Hepatocyte (in vitro differentiated cells): ENCODE data around the gene STYX.

Source experiments
- EZH2 ChIP-seq: fragments of 200-600 bp; sonication (generic); IDR thresholded peaks from 2 replicates; pipeline ENCODE4 v1.6.1; 2016; ENCODE audit warnings: antibody characterized with exemption, mild to moderate bottlenecking, borderline replicate concordance
- EZH2phosphoT487 ChIP-seq: fragments of 200-600 bp; sonication (generic); IDR thresholded peaks from one replicate; pipeline ENCODE4 v1.6.1; 2018; ENCODE audit warnings: antibody characterized with exemption, mild to moderate bottlenecking, low read depth, moderate library complexity; ENCODE audit not compliant: unreplicated experiment, severe bottlenecking
- TF ChIP-seq, protein P1 (sequence below): fragments of 200-600 bp; sonication (generic); IDR thresholded peaks from 2 replicates; pipeline ENCODE4 v1.5.1; 2016; ENCODE audit warnings: antibody characterized with exemption, mild to moderate bottlenecking; ENCODE audit not compliant: poor library complexity

GRCh38 chr14:52729585-52729924, 411 bp upstream of the STYX start:
- TF ChIP-seq EZH2phosphoT487 (no peak), EZH2 (no peak)
- TF ChIP-seq, protein P1, sequence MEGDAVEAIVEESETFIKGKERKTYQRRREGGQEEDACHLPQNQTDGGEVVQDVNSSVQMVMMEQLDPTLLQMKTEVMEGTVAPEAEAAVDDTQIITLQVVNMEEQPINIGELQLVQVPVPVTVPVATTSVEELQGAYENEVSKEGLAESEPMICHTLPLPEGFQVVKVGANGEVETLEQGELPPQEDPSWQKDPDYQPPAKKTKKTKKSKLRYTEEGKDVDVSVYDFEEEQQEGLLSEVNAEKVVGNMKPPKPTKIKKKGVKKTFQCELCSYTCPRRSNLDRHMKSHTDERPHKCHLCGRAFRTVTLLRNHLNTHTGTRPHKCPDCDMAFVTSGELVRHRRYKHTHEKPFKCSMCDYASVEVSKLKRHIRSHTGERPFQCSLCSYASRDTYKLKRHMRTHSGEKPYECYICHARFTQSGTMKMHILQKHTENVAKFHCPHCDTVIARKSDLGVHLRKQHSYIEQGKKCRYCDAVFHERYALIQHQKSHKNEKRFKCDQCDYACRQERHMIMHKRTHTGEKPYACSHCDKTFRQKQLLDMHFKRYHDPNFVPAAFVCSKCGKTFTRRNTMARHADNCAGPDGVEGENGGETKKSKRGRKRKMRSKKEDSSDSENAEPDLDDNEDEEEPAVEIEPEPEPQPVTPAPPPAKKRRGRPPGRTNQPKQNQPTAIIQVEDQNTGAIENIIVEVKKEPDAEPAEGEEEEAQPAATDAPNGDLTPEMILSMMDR: no peak
